SK-N-SH (cell line): ENCODE measurements around the gene SUPT4H1. TPM values are rescaled to one million over a fixed set of nuclear protein-coding genes. Genes with fewer than 3 reads are reported as not detected.

ENCODE experiments used
- polyA plus RNA-seq, 3 experiments: library from polyadenylated mRNA; depleted of rRNA; stranded (reverse); fragments of >200 nt; gene quantifications; 2 replicates each; pipeline ENCODE4 v1.2.3, GENCODE V29; 2012
- small RNA-seq, 7 experiments: library from RNA; depleted of rRNA; stranded (forward); fragments of <200 nt; gene quantifications; one replicate each; pipeline ENCODE3, GENCODE V24; 2012

SUPT4H1 gene
- polyA plus RNA-seq, 1 of the 3 experiments (the other 2 are of a cell fraction), result 165 TPM

Small RNAs within 50 kb of the gene (small RNA-seq; reads per million reads assigned to genes)
- gene MIR4736, result 0 reads per million in 7 experiments

Other genes with a start within 250 kb of the SUPT4H1 start
- not detected in 2 replicates for gene OR4D1, start 203.8 kb downstream of the SUPT4H1 start, polyA plus RNA-seq (2012; rRNA removed)
- not detected in 2 replicates for gene OR4D2, start 185.2 kb downstream of the SUPT4H1 start, polyA plus RNA-seq (2012; rRNA removed)
- gene EPX, start 159.5 kb downstream of the SUPT4H1 start, polyA plus RNA-seq (2012; rRNA removed), result 0.02 TPM in 1 of 2 replicates, not detected in the other
- gene MKS1, start 132.9 kb downstream of the SUPT4H1 start, polyA plus RNA-seq (2012; rRNA removed), result 28.5 and 32.8 TPM in 2 replicates
- 0.02 TPM in 1 of 2 replicates, not detected in the other for gene LPO, start 113.6 kb downstream of the SUPT4H1 start, polyA plus RNA-seq (2012; rRNA removed)
- gene MPO, start 71.3 kb downstream of the SUPT4H1 start, polyA plus RNA-seq (2012; rRNA removed), result not detected in 2 replicates
- gene TSPOAP1, start 23.4 kb downstream of the SUPT4H1 start, polyA plus RNA-seq (2012; rRNA removed), result 0.79 and 1.9 TPM in 2 replicates
- gene RNF43, start 65.3 kb upstream of the SUPT4H1 start, polyA plus RNA-seq (2012; rRNA removed), result not detected in 2 replicates
- not detected in 2 replicates for gene HSF5, start 136.2 kb upstream of the SUPT4H1 start, polyA plus RNA-seq (2012; rRNA removed)
- gene MTMR4, start 162.4 kb upstream of the SUPT4H1 start, polyA plus RNA-seq (2012; rRNA removed), result 23.3 and 30.4 TPM in 2 replicates